GM19099 (cell line): ENCODE data around the gene GAST.

Experiments used
- POLR2A ChIP-seq: IDR thresholded peaks from 3 replicates; pipeline ENCODE4 v1.6.1; 2011; ENCODE audit warnings: low read depth; ENCODE audit not compliant: insufficient read length; ENCODE audit errors: extremely low read depth

Gene GAST

DNA sequence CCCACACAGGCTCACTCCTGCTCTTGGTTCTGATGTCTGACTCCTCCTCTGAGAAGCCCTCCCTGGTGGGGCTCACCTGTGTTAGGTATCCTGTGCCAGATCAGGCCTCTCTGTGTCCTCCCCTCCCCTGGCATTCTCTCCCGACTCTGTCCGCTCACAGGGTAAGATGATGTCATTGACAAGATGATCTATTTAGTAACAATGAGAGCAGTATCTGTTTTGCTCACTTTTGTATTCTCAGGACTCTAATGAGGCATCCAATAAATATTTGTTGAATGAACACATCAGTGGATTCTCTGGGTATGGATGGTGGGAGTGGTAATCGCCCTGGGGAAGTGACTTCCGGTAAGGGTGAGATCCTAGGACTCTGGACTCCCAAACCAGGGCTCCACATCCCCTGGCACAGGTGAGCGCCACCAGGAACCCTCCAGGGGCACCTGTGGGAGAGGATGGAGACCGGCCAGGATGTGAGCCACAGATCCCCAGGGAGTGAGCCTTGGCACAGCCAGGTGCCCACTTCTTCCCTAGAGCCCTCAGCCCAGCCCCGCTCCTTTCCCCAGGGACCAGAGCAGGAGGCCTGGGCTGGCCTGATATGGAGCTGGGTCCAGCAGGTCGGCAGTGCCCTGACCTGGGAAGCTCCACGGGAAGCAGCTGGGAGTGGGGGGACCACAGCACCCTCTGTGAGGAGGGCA is 27.7 kb downstream of the GAST start:
- TF ChIP-seq POLR2A = no peak

DNA sequence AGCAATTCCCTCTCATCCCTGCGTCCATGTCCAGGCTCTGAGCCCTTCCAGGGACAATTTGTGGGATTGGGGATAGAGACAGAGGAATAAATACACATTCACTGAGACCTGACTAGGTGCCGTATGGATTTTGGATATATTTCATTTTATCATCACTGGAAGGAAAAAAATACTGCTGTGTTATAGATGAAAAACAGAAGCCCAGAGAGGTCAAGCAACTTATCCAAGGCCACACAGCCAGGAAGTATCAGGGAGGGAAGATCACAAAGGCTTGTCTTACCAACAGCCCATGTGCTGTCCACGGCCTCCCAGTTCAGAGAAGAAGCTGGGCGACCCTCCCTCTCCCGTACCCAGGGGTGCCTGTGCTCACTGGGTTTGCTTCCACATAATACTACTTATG is 28.4 kb downstream of the GAST start:
- TF ChIP-seq POLR2A = no peak

DNA sequence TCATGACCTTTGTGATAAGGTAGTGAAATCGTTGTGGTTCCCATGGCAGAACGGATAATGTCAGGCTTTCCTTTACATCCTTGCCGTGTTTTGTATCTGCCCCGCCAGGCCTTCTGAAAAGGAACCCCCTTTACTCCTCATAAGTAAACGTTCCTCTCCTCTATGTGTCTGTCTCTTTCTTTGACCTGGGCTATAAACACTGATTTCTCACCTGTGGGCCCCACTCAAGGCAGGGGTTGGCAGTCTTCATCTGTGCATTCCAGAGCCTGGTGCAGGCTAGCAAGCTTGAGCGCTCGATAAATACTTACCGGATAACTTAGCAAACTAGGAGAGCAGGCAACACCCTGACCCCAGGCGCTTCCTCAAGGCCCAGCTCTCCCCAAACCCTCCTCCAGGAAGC is 29.6 kb downstream of the GAST start:
- TF ChIP-seq POLR2A = no peak

DNA sequence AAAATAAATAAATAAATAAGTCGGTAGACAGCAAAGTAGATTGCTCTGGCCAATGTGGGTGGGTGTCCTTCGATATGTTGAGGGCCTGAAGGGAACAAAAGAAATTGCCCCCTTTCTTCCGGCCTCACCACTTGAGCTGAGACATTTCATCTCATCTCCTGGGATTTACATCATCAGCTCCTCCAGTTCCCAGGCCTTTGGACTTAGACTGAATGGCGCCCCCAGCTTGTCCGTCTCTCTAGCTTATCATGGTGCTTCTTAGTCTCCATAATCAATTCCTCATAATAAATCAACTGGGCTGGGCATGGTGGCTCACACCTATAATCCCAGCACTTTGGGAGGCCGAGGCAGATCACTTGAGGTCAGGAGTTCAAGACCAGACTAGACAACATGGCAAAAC is 36.1 kb downstream of the GAST start:
- TF ChIP-seq POLR2A = no peak

DNA sequence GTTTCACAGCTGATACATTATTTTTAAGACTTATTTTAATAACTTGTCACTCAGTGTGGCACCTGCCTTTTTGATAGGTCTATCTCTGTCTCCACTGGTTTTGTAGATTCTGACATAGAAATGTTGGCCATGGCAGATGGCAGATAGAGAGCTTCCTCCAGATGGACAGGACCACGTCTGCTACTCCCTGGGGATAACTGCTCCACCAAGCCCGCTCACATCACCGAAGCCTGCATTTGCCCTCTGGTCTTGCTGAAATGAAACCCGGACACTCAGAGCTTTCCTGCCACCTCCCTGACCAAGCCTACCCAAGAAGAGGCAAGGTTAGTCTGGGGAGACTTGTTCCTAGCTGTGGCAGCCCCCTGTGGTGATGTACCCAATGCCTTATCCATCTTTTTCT is 38.7 kb downstream of the GAST start:
- no peak for TF ChIP-seq POLR2A

DNA sequence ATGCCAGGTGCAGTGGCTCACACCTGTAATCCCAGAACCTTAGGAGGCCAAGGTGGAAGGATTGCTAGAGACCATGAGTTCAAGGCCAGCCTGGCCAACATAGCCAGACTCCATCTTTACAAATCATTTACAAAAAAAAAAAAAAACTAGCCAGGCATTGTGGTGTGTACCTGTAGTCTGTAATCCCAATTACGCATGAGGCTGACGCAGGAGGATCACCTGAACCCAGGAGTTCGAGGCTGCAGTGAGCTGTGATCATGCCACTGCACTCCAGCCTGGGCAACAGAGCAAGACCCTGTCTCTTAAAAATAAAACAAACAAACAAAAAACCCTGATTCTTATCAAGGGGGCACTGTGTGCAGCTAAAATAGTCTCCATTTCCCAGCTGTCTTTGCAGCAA is 39.2 kb downstream of the GAST start:
- TF ChIP-seq POLR2A = no peak

DNA sequence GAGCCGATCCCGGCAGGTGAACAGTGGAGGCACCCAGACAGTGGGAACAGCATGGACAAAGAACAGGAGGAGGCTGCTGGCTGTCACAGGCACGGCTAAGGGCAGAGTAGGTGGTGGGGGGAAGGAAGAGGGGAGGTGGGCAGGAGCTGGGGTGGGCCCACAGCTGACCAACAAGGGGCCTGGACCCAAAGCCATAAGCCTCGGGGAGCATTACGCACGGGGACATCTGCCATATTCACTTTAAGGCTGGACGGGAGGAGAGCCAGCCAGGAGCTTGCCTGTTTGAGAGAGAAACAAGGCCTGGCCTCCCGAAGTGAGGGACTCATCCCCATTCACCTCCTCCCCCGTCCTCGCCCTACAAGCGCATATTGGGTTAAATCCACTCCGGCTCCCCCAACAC is 41.9 kb downstream of the GAST start:
- TF ChIP-seq POLR2A = no peak

DNA sequence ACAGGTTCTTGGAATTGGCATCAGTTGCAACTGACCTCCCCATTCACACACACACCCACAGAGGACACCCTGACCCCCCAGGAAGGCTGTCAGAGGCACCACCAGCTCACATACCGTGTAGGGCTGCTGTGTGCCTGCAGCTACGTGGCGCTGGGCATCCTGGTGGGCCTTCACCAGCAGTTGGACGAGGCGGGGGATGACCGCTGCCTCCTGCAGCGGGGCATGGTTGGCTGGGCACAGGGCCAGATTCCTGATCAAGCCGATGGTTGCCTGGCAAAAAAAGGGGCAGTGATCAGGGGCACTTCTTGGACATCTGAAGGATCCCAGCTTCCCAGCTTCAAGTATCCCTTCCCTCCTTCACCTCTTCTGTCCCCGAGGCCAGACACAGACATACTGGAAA is 46.5 kb downstream of the GAST start:
- no peak for TF ChIP-seq POLR2A

DNA sequence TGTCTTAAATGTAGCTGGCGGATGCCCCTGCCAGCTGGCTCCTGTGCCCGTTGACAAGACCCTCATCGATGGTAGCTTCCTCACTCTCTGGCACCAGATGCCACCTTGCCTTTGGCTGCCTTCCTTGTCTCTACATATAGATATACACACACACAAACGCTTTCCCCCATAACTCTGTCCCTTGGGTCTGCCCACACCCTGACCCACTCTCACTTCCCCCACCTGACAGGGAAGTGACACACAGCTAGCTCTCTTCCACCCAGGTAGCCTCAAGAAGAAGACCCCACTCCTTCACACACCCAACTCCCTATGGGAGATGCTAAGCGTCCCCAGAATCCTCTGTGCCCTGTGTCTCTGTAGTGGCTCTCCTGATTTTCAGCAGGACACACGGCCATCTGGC is 48.7 kb downstream of the GAST start:
- no peak for TF ChIP-seq POLR2A

DNA sequence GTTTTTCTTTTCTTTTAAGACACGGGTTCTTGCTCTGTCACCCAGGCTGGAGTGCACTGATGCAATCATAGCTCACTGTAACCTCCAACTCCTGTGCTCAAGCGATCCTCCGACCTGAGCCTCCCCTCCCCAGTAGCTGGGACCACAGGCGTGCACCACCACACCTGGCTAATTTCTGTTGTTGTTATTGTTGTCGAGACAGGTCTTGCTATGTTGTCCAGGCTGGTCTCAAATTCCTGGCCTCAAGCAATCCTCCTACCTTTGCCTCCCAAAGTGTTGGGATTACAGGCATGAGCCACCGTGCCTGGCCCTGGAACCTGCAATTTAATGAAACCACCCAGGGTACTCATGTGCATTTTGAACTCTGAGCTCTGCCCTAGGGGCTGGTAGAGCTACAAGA is 50.3 kb downstream of the GAST start:
- no peak for TF ChIP-seq POLR2A

DNA sequence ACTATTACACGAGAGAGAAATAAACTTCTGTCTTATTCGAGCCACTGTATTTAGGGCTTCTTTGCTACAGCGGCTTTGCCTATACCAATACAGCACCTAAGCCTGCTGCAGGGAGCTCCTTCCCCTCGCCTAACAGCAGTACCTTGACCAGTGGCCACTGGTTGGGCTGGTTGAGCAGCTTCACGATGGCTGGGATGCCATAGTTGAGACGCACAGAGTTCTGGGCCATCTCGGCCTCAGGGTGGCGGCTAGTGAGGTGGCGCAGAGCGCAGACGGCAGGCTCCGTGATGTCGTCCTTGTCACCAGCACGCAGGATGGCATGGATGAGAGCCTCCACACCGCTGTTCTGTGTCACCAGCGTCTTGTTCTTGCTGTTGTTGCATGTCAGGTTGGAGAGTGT is 50.7 kb downstream of the GAST start:
- TF ChIP-seq POLR2A = no peak

DNA sequence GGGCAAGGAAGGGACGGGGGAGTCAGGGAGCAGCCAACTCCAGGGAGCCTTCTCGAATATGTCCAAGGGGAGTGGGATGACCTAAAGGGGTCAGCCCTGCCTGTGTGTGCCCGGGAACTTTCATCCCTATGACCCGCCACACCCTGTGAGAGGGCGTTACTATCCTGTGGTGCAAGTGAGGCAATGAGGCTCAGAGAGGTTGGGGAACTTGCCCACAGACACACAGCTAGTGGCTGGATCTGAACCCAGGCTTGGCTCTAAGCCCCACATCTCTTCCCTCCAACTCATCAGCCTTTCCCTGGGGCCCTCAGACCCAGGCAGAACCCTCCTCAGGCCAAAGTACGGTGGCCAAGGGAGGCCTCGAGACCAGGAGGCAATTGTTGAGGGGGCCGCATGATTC is 51.2 kb downstream of the GAST start:
- TF ChIP-seq POLR2A = no peak
